AG09309 (cell line): ENCODE data around the gene ZNF276.

Experiments used
- DNase-seq: peaks from one replicate; pipeline ENCODE4 v3.0.0-alpha.2; 2010; ENCODE audit warnings: low read depth
- H3K4me3 ChIP-seq: 2 replicates; pipeline ENCODE4 v1.5.1; 2011; ENCODE audit warnings: mild to moderate bottlenecking, low read depth, low read length, moderate library complexity; ENCODE audit not compliant: control insufficient read depth
- TF ChIP-seq, protein P1 (sequence below): IDR thresholded peaks from 2 replicates; pipeline ENCODE4 v1.5.1; 2011; ENCODE audit warnings: mild to moderate bottlenecking, low read depth, low read length, inconsistent platforms; ENCODE audit not compliant: insufficient read depth, control insufficient read depth; ENCODE audit errors: missing control alignments

Gene ZNF276

DNA sequence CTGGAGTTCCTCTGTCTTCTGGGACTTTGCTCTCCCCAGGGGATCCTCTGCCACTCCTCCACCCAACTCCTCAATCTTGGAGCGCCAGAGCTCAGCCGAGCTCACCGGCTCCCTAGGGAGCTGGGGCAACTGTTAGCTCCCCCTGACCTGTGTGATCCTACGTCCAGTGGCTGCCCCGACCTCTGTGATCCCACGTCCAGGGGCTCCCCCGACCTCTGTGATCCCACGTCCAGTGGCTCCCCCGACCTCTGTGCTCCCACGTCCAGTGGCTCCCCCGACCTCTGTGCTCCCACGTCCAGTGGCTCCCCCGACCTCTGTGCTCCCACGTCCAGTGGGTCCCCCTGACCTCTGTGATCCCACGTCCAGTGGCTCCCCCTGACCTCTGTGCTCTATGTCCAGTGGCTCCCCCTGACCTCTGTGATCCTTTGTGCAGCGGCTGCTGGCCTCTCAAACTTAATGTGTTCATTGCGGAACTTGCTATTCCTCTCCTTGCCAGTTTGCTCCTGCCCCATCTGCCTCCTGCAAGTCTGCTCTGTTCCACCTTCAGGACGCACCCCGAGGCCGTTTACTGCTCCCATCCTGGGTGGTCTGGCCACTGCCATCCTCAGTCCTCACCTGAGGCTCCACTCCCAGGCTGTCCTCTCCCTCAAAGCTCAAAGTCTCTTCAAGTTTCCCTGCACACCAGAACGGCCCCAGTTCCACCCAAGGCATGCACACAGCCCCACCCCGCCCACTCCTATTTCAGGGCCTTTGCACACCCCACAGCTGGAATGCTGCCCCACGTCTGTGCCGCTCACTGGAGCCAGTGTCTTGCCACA, 3.4 kb upstream of the ZNF276 start:
- H3K4me3 ChIP-seq = no peak overlapping the region
- TF ChIP-seq, protein P1, sequence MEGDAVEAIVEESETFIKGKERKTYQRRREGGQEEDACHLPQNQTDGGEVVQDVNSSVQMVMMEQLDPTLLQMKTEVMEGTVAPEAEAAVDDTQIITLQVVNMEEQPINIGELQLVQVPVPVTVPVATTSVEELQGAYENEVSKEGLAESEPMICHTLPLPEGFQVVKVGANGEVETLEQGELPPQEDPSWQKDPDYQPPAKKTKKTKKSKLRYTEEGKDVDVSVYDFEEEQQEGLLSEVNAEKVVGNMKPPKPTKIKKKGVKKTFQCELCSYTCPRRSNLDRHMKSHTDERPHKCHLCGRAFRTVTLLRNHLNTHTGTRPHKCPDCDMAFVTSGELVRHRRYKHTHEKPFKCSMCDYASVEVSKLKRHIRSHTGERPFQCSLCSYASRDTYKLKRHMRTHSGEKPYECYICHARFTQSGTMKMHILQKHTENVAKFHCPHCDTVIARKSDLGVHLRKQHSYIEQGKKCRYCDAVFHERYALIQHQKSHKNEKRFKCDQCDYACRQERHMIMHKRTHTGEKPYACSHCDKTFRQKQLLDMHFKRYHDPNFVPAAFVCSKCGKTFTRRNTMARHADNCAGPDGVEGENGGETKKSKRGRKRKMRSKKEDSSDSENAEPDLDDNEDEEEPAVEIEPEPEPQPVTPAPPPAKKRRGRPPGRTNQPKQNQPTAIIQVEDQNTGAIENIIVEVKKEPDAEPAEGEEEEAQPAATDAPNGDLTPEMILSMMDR = no peak
- DNase-seq = no peak

DNA sequence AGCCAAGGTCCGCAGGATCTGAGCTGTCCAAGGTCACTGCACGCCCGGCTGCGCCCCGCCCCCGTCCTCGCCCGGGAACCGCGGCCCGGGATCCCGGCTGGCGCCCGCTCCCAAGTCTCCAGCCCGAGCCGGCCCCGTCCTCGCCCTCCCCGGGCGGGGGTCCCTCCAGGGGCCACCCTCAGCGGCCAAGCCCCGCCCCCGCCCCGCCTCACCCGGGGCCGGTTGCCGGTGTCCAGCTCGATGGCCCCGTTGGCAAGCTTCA, 855 bp upstream of the ZNF276 start:
- TF ChIP-seq, protein P1 = no peak
- no peak for DNase-seq

DNA sequence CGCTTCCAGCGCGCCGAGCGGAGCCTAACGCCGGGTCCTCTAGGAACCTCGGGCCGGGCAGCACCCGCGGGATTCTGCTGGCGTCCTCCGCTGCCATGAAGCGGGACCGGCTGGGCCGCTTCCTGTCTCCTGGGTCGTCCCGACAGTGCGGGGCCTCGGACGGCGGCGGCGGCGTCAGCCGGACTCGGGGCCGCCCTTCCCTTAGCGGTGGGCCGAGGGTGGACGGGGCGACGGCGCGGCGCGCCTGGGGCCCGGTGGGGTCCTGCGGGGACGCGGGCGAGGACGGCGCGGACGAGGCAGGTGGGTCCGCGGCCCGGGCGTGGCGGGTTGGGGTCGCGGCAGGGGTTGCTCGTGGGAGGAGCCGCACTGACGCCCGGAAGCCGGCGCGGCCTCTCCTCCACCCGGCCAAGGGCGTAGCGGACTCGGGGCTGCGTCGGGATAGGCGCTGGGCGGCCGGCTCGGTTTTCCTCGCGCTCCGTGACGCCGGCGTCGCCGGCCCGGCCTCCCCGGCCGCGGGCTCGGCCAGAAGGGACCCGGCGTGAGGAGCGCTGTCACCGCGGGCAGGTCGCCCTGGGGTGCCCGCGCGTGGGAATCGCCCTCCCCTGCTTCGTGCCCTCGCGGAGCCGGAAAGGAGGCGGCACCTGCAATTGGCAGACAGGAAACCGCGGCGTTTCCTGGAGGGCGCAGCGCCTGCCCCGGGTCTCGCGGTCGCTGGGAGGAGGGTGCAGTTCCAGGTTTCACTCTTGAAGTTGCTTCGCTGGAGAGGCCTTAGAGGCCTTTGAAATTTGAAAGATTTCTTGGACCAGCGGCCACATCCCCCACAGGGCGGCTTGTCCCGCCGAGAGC, 432 bp downstream of the ZNF276 start:
- H3K4me3 ChIP-seq = peak overlapping the region; percentile 71
- TF ChIP-seq, protein P1 = no peak
- no peak for DNase-seq

More for the DNA sequence above, 855 bp upstream of the ZNF276 start:
- peak overlapping the region; percentile 71 for H3K4me3 ChIP-seq

DNA sequence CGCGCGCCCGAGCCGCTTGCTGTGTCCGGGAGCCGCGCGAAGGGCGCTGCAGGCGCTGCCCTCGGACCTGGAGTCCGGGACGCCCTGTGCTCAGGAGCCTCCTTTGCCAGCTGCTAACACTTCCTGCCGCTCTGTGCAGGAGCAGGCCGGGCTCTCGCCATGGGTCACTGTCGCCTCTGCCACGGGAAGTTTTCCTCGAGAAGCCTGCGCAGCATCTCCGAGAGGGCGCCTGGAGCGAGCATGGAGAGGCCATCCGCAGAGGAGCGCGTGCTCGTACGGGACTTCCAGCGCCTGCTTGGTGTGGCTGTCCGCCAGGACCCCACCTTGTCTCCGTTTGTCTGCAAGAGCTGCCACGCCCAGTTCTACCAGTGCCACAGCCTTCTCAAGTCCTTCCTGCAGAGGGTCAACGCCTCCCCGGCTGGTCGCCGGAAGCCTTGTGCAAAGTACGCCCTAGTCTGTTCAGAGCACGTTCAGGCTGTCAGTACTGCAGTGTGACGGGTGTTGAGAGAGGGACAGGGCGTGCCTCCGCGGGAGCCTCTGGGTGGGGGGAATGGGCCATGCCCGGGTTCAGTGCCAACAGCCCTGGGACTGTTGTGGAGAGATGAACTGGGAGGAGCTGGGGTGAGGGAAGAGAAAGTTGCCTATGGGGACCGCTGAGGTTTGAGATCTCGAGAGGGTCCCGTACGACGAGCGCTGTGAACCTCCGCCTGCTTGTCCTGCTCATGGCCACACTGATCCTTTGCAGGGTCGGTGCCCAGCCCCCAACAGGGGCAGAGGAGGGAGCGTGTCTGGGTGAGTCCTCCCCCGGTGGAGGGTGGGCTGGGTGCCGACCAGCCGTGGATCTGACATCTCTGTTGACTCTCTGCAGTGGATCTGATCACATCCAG, 1.3 kb downstream of the ZNF276 start:
- peak overlapping the region; percentile 71 for H3K4me3 ChIP-seq
- DNase-seq = no peak
- TF ChIP-seq, protein P1 = no peak

DNA sequence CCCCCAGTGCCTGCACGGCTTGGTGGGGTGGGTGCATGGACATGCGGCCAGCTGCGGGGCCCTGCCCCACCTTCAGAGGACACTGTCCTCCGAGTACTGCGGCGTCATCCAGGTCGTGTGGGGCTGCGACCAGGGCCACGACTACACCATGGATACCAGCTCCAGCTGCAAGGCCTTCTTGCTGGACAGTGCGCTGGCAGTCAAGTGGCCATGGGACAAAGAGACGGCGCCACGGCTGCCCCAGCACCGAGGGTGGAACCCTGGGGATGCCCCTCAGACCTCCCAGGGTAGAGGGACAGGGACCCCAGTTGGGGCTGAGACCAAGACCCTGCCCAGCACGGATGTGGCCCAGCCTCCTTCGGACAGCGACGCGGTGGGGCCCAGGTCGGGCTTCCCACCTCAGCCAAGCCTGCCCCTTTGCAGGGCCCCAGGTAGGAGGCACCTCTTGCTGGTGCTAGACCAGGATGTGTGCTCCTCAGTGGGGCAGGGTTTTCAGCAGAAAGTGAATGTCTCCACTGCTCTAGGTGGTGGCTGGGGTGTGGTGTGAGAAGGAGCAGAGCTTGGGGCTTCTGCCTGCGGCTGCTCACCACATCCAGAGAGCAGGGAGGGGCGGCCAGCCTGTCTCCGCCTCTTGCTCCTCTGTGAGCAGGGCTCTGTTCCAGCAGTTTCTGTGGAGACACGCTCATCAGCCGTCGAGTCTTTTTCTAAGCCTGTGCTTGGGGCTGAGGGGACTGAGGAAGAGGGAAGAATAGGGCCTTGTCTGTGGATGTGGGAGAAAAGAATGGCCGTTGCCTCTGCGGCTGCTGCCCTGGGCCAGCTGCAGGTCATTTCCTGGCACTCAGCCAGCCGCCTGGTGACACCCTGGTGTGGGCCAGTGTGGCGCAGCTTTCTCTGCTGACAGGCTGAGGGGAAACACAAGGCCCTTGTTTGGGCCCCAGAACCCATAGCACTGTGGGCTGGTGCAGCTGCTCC, 2.2 kb downstream of the ZNF276 start:
- DNase-seq = no peak
- TF ChIP-seq, protein P1 = no peak
- H3K4me3 ChIP-seq = peak overlapping the region; percentile 71
